ENCODE data around the gene CABLES2.
A peak's percentile ranks its signal among the peaks of the same experiment; 100 is the strongest.

Gene CABLES2

GRCh38 chr20:62390317-62391164 lies 16.5 kb downstream of the CABLES2 start:
- Histone ChIP-seq H3K9me3 (ENCODE audit: control insufficient read depth, low read length) (no peaks in the 10 kb centered on the region), H3K4me3 (ENCODE audit: low read length) (no peak overlapping the region), H3K9ac (ENCODE audit: low read length) (no peak overlapping the region), H3K27me3 (replicated peaks; ENCODE audit: control insufficient read depth, insufficient read depth, low read length) (no peaks in the 10 kb centered on the region), H3K36me3 (ENCODE audit: control insufficient read depth, insufficient read depth, low read length, severe bottlenecking) (peaks cover 22% of the 10 kb centered on the region), H3K4me1 (ENCODE audit: control insufficient read depth, insufficient read depth, low read length) (peaks cover 10% of the 10 kb centered on the region)
- DNase-seq (ENCODE audit: low read depth) = no peak

- no peak overlapping the region for H3K4me3 ChIP-seq (ENCODE audit: low read length)
- no peak for DNase-seq (ENCODE audit: low read depth)
- peaks cover 15% of the 10 kb centered on the region for H3K4me1 ChIP-seq (ENCODE audit: control insufficient read depth, insufficient read depth, low read length)
- no peak overlapping the region for H3K9ac ChIP-seq (ENCODE audit: low read length)
- H3K27me3 ChIP-seq (replicated peaks; ENCODE audit: control insufficient read depth, insufficient read depth, low read length) = no peaks in the 10 kb centered on the region
- H3K36me3 ChIP-seq (ENCODE audit: control insufficient read depth, insufficient read depth, low read length, severe bottlenecking) = peaks cover 22% of the 10 kb centered on the region
- H3K9me3 ChIP-seq (ENCODE audit: control insufficient read depth, low read length) = no peaks in the 10 kb centered on the region
Observed at GRCh38 chr20:62389601-62390087, 17.4 kb downstream of the CABLES2 start.

- H3K36me3 ChIP-seq (ENCODE audit: control insufficient read depth, insufficient read depth, low read length, severe bottlenecking) = peaks cover 22% of the 10 kb centered on the region
- H3K4me1 ChIP-seq (ENCODE audit: control insufficient read depth, insufficient read depth, low read length) = peaks cover 15% of the 10 kb centered on the region
- H3K27me3 ChIP-seq (replicated peaks; ENCODE audit: control insufficient read depth, insufficient read depth, low read length) = no peaks in the 10 kb centered on the region
- no peak overlapping the region for H3K9ac ChIP-seq (ENCODE audit: low read length)
- H3K9me3 ChIP-seq (ENCODE audit: control insufficient read depth, low read length) = no peaks in the 10 kb centered on the region
- no peak for DNase-seq (ENCODE audit: low read depth)
- H3K4me3 ChIP-seq (ENCODE audit: low read length) = no peak overlapping the region
Observed at GRCh38 chr20:62388839-62389600, 18.1 kb downstream of the CABLES2 start.

- no peaks in the 10 kb centered on the region for H3K9me3 ChIP-seq (ENCODE audit: control insufficient read depth, low read length)
- peak; percentile 19 for DNase-seq (ENCODE audit: low read depth)
- peaks cover 15% of the 10 kb centered on the region for H3K4me1 ChIP-seq (ENCODE audit: control insufficient read depth, insufficient read depth, low read length)
- peaks cover 22% of the 10 kb centered on the region for H3K36me3 ChIP-seq (ENCODE audit: control insufficient read depth, insufficient read depth, low read length, severe bottlenecking)
- no peaks in the 10 kb centered on the region for H3K27me3 ChIP-seq (replicated peaks; ENCODE audit: control insufficient read depth, insufficient read depth, low read length)
- peak overlapping the region; percentile 95 for H3K9ac ChIP-seq (ENCODE audit: low read length)
- peak overlapping the region; percentile 92 for H3K4me3 ChIP-seq (ENCODE audit: low read length)
Observed at GRCh38 chr20:62387933-62388635, 19.0 kb downstream of the CABLES2 start.

GRCh38 chr20:62387219-62387913 lies 19.7 kb downstream of the CABLES2 start:
- no peaks in the 10 kb centered on the region for H3K27me3 ChIP-seq (replicated peaks; ENCODE audit: control insufficient read depth, insufficient read depth, low read length)
- peak; percentile 17 for DNase-seq (ENCODE audit: low read depth)
- no peaks in the 10 kb centered on the region for H3K9me3 ChIP-seq (ENCODE audit: control insufficient read depth, low read length)
- H3K4me1 ChIP-seq (ENCODE audit: control insufficient read depth, insufficient read depth, low read length) = peaks cover 15% of the 10 kb centered on the region
- peaks cover 22% of the 10 kb centered on the region for H3K36me3 ChIP-seq (ENCODE audit: control insufficient read depth, insufficient read depth, low read length, severe bottlenecking)
- H3K9ac ChIP-seq (ENCODE audit: low read length) = peak overlapping the region; percentile 95
- peak overlapping the region; percentile 92 for H3K4me3 ChIP-seq (ENCODE audit: low read length)

GRCh38 chr20:62386383-62387218 lies 20.5 kb downstream of the CABLES2 start, which contains the start of gene RPS21:
Gene RPS21 (plus strand): TSS chr20:62387103. CDS start chr20:62387339, 236 bp downstream.
- H3K9me3 ChIP-seq (ENCODE audit: control insufficient read depth, low read length) = no peaks in the 10 kb centered on the region
- peaks cover 15% of the 10 kb centered on the region for H3K4me1 ChIP-seq (ENCODE audit: control insufficient read depth, insufficient read depth, low read length)
- H3K4me3 ChIP-seq (ENCODE audit: low read length) = peak within 1 kb of the TSS; percentile 92
- DNase-seq (ENCODE audit: low read depth) = peak; percentile 97
- H3K36me3 ChIP-seq (ENCODE audit: control insufficient read depth, insufficient read depth, low read length, severe bottlenecking) = peaks cover 28% of the 10 kb centered on the region
- peak within 1 kb of the TSS; percentile 95 for H3K9ac ChIP-seq (ENCODE audit: low read length)
- H3K27me3 ChIP-seq (replicated peaks; ENCODE audit: control insufficient read depth, insufficient read depth, low read length) = no peaks in the 10 kb centered on the region

GRCh38 chr20:62382306-62383198 lies 24.5 kb downstream of the CABLES2 start:
- H3K36me3 ChIP-seq (ENCODE audit: control insufficient read depth, insufficient read depth, low read length, severe bottlenecking) = peaks cover 8% of the 10 kb centered on the region
- DNase-seq (ENCODE audit: low read depth) = peak; percentile 89
- peaks cover 14% of the 10 kb centered on the region for H3K4me1 ChIP-seq (ENCODE audit: control insufficient read depth, insufficient read depth, low read length)
- H3K9ac ChIP-seq (ENCODE audit: low read length) = no peak overlapping the region
- no peaks in the 10 kb centered on the region for H3K27me3 ChIP-seq (replicated peaks; ENCODE audit: control insufficient read depth, insufficient read depth, low read length)
- H3K4me3 ChIP-seq (ENCODE audit: low read length) = no peak overlapping the region
- no peaks in the 10 kb centered on the region for H3K9me3 ChIP-seq (ENCODE audit: control insufficient read depth, low read length)

- Histone ChIP-seq H3K9ac (ENCODE audit: low read length) (no peak overlapping the region), H3K9me3 (ENCODE audit: control insufficient read depth, low read length) (no peaks in the 10 kb centered on the region), H3K4me3 (ENCODE audit: low read length) (no peak overlapping the region), H3K36me3 (ENCODE audit: control insufficient read depth, insufficient read depth, low read length, severe bottlenecking) (peaks cover 8% of the 10 kb centered on the region), H3K4me1 (ENCODE audit: control insufficient read depth, insufficient read depth, low read length) (peaks cover 14% of the 10 kb centered on the region), H3K27me3 (replicated peaks; ENCODE audit: control insufficient read depth, insufficient read depth, low read length) (no peaks in the 10 kb centered on the region)
- no peak for DNase-seq (ENCODE audit: low read depth)
Observed at GRCh38 chr20:62381842-62382241, 25.2 kb downstream of the CABLES2 start.

GRCh38 chr20:62381202-62381797 lies 25.8 kb downstream of the CABLES2 start:
- peak; percentile 42 for DNase-seq (ENCODE audit: low read depth)
- Histone ChIP-seq H3K9ac (ENCODE audit: low read length) (no peak overlapping the region), H3K9me3 (ENCODE audit: control insufficient read depth, low read length) (no peaks in the 10 kb centered on the region), H3K4me3 (ENCODE audit: low read length) (no peak overlapping the region), H3K36me3 (ENCODE audit: control insufficient read depth, insufficient read depth, low read length, severe bottlenecking) (peaks cover 8% of the 10 kb centered on the region), H3K4me1 (ENCODE audit: control insufficient read depth, insufficient read depth, low read length) (peaks cover 20% of the 10 kb centered on the region), H3K27me3 (replicated peaks; ENCODE audit: control insufficient read depth, insufficient read depth, low read length) (no peaks in the 10 kb centered on the region)
